Measurements from ENCODE around the gene CNN3. TPM values are rescaled to one million over a fixed set of nuclear protein-coding genes. Genes with fewer than 3 reads are reported as not detected.

CNN3 gene
- total and polyA plus RNA-seq, 2 of the 4 experiments (the other 2 are of a cell fraction), result 249 to 552 TPM

GRCh38 chr1:94925561-94926125 is 1.3 kb downstream of the CNN3 start:
- dilution Hi-C loops (cut with HindIII; ENCODE audit: low sequenced_read_pairs, unreplicated experiment) (no loop called here), in situ Hi-C loops (cut with MboI; ENCODE audit: low sequenced_read_pairs) (no loop called here)
- TF ChIP-seq FOS (IDR thresholded peaks at IDR 0.05; ENCODE audit: low read depth, low read length), result no peak
- no peak for TF ChIP-seq NFE2L2 (IDR thresholded peaks at IDR 0.05; ENCODE audit: low read depth, low read length)
- TF ChIP-seq CEBPB (IDR thresholded peaks at IDR 0.05; ENCODE audit: low read depth, low read length), result no peak
- TF ChIP-seq CHD1 (IDR thresholded peaks at IDR 0.05; ENCODE audit: low read depth, low read length), result no peak
- TF ChIP-seq MAZ (IDR thresholded peaks at IDR 0.05; ENCODE audit: borderline replicate concordance, low read depth, low read length), result peak; percentile 81; the same call in 1 of the 2 replicates
- peak; percentile 72 for TF ChIP-seq POLR2A (IDR thresholded peaks at IDR 0.05; ENCODE audit: low read depth, low read length)
- TF ChIP-seq RFX5 (IDR thresholded peaks at IDR 0.05; ENCODE audit: low read depth, low read length), result no peak
- TF ChIP-seq RAD21 (IDR thresholded peaks at IDR 0.05; ENCODE audit: low read length), result peak; percentile 28; the same call in 1 of the 2 replicates
- no peak for TF ChIP-seq USF2 (IDR thresholded peaks at IDR 0.05; ENCODE audit: low read depth, low read length)
- TF ChIP-seq BHLHE40 (IDR thresholded peaks at IDR 0.05; ENCODE audit: low read depth, low read length), result peak; percentile 26; the same call in 1 of the 2 replicates
- no peak for TF ChIP-seq ELK1 (IDR thresholded peaks at IDR 0.05; ENCODE audit: borderline replicate concordance, low read depth, low read length)
- no peak for TF ChIP-seq MAFK (IDR thresholded peaks at IDR 0.05; ENCODE audit: low read depth, low read length)
- peak; percentile 3; the same call in 1 of the 2 replicates for TF ChIP-seq SMC3 (IDR thresholded peaks at IDR 0.05; ENCODE audit: low read depth, low read length)
- TF ChIP-seq RCOR1 (IDR thresholded peaks at IDR 0.05; ENCODE audit: insufficient replicate concordance, low read length), result no peak
- no peak for TF ChIP-seq CTCF (conservative IDR thresholded peaks at IDR 0.05; ENCODE audit: low read depth, low read length)

More at GRCh38 chr1:94925561-94926125, 1.3 kb downstream of the CNN3 start:
- intact Hi-C loops (cut with micrococcal nuclease), result loop anchor here (1.0 to 10.0 kb wide), 3 partner anchors 71 to 309 kb away; partner anchors contain the start of gene RWDD3
- DNase-seq, result peak; percentile 87
- peak overlapping the region; percentile 71; the same call in 2 of the 3 replicates for H2BK15ac ChIP-seq (ENCODE audit: low read depth, low read length)
- H2AK9ac ChIP-seq (replicated peaks; ENCODE audit: low read depth, low read length, poor library complexity), result peak overlapping the region; percentile 99
- H3K9me3 ChIP-seq (ENCODE audit: control insufficient read depth, insufficient read depth, low read length), result no peaks in the 10 kb centered on the region
- H3K4me2 ChIP-seq (ENCODE audit: low read depth, low read length), result peak overlapping the region; percentile 97
- H3K4me3 ChIP-seq (ENCODE audit: insufficient read depth, low read depth, low read length), result peak overlapping the region; percentile 63
- ChIA-PET POLR2A (ENCODE audit: unreplicated experiment) (no interaction called here), CTCF (interaction anchor here (0.9 to 1.8 kb wide), 2 partner anchors 14 to 72 kb away, joined by 3 to 7 read pairs; no protein-coding TSS in a partner anchor)
- H2AFZ ChIP-seq (replicated peaks; ENCODE audit: low read length, poor library complexity), result peak overlapping the region; percentile 73
- peak overlapping the region; percentile 89 for H3K9ac ChIP-seq (ENCODE audit: low read depth, low read length)
- peak overlapping the region; percentile 96 for H2BK120ac ChIP-seq (ENCODE audit: low read depth, low read length)
- H3K27me3 ChIP-seq (ENCODE audit: control insufficient read depth, insufficient read depth, low read length), result no peaks in the 10 kb centered on the region
- 0% methylated on average over 7 of the region's 23 CpGs; no CpG with 5 or more reads in 1 of the 2 experiments for WGBS, 2 experiments (ENCODE audit: extremely low coverage in 2 of 2, insufficient read length in 1 of 2)
- peak overlapping the region; percentile 88 for H2AK5ac ChIP-seq (ENCODE audit: low read depth, low read length)
- H3K9me1 ChIP-seq (ENCODE audit: insufficient read depth, low read length), result peaks cover 15% of the 10 kb centered on the region; the same call in 1 of the 2 replicates
- peaks cover 23% of the 10 kb centered on the region for H3K4me1 ChIP-seq (ENCODE audit: control insufficient read depth, insufficient read depth, low read length)
- H3K36me3 ChIP-seq (ENCODE audit: control insufficient read depth, insufficient read depth, low read length), result peaks cover 7% of the 10 kb centered on the region
- H3K79me1 ChIP-seq (ENCODE audit: low read depth in 1 of 2, low read length in 2 of 2), result peaks cover 4 to 49% of the 10 kb centered on the region in 2 experiments; a peak in 2 of 4 replicates
- ATAC-seq (ENCODE audit: low read depth), result peak; percentile 31
- peaks cover 49% of the 10 kb centered on the region for H4K20me1 ChIP-seq (ENCODE audit: insufficient read depth, low read length)
- peak overlapping the region; percentile 92 for H4K91ac ChIP-seq (ENCODE audit: insufficient read depth, low read depth, low read length)
- peak overlapping the region; percentile 89 for H2BK5ac ChIP-seq (ENCODE audit: low read depth, low read length, poor library complexity, severe bottlenecking)
- peak overlapping the region; percentile 100 for H3K14ac ChIP-seq (replicated peaks; ENCODE audit: low read depth, low read length)
- peak overlapping the region; percentile 93 for H3K27ac ChIP-seq (ENCODE audit: insufficient read depth, low read length)
- H3K23ac ChIP-seq (ENCODE audit: low read depth, low read length), result peak overlapping the region; percentile 98
- peak overlapping the region; percentile 70; the same call in 1 of the 2 replicates for H2BK20ac ChIP-seq (ENCODE audit: low read depth, low read length)
- H3K56ac ChIP-seq (ENCODE audit: extremely low read depth, insufficient read depth, low read length), result peak overlapping the region; percentile 99
- peak overlapping the region; percentile 13 for H4K5ac ChIP-seq (ENCODE audit: low read depth, low read length)
- H4K8ac ChIP-seq (ENCODE audit: low read depth in 2 of 2, low read length in 2 of 2), result peak overlapping the region; percentile 54 to 98
- H3K4ac ChIP-seq (ENCODE audit: low read depth, low read length), result peak overlapping the region; percentile 97
- peak overlapping the region; percentile 55 for H3K18ac ChIP-seq (ENCODE audit: low read depth, low read length)
- BruUV-seq (replicated peaks), result no TSS peak

Measured in IMR-90 (cell line).